ENCODE results near the gene TPM4.
"Not testable (repeated sequence)": the region's sequence is repeated elsewhere in the genome, so short reads cannot be mapped to it uniquely, and the experiment has no call there.

TPM4 gene

GRCh38 chr19:16076154-16076957, at the start of gene TPM4:
TSS of gene TPM4 (plus strand) at chr19:16076495. CDS start at chr19:16076566, 71 bp downstream.
- DNase-seq: peak; percentile 81

- no peak for DNase-seq
Measured at GRCh38 chr19:16026756-16027155, 49.5 kb upstream of the TPM4 start.

- no peak for DNase-seq
Measured at GRCh38 chr19:16027528-16027927, 48.8 kb upstream of the TPM4 start.

GRCh38 chr19:16030155-16030554, 46.1 kb upstream of the TPM4 start:
- not testable (repeated sequence) for DNase-seq

DNA sequence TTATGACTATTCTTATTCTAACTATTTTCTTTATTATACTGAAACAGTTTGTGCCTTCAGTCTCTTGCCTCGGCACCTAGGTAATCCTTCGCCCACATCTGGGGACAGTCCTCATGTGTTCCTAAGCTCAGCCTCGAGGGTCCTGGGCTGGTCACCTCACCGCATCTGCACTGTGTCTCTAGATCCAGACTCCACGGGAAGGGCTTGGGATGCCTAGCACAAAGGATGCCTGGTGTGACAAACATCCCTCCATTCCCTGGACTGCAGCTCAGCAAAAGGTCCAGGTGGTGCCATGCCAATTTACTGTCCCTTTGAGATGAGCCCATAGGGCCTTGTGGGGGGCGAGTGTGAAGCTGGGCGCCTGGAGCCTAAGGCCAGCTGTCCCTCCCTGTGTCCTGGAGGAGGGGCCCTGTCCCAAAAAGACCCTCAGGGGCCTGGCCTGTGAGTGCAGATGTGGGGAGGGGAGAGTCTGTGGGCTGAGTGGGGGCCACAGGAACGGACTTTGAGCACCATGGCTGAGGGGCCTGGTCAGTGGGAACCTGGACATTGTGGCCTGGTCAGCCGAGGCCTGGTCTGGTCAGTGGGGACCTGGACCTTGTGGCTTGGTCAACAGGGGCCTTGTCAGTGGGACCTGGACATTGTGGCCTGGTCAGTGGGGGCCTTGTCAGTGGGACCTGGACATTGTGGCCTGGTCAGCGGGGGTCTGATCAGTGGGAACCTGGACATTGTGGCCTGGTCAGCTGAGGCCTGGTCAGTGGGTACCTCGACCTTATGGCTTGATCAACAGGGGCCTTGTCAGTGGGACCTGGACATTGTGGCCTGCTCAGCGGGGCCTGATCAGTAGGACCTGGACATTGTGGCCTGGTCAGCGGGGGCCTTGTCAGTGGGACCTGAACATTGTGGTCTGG, 45.1 kb upstream of the TPM4 start:
- DNase-seq: no peak

- no peak for DNase-seq
Measured at GRCh38 chr19:16031872-16032200, 44.5 kb upstream of the TPM4 start.

DNA sequence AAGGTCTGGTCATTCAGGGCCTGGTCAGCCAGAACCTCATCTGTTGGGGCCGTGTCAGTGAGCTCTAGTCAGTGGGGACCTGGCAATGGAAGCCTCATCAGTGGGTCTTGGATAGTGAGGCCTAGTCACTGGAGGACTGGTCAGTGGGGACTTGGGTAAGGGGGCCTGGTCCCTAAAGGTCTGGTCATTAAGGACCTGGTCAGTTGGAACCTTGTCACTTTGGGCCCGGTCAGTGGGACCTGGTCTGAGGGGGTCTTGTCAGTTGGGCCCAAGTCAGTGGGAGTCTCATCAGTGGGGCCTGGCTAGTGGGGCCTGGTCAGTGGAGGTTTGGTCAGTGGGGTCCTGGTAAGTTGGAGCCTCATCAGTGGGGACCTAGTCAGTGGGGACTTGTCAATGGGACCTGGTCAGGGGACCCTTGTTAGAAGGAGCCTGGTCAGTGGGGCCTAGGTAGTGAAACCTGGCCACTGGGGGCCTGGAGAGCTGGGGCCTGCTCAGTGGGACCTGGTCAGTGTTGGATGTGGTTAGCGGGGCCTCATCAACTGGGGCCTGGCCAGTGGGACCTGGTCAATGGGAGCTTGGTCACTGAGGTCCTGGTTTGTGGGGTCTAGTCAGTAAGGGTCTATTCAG, 43.7 kb upstream of the TPM4 start:
- no peak for DNase-seq

- DNase-seq: no peak
Measured at GRCh38 chr19:16033136-16033530, 43.2 kb upstream of the TPM4 start.

GRCh38 chr19:16033721-16034120, 42.6 kb upstream of the TPM4 start:
- DNase-seq: no peak

- DNase-seq: no peak
Measured at GRCh38 chr19:16034180-16034579, 42.1 kb upstream of the TPM4 start.

DNA sequence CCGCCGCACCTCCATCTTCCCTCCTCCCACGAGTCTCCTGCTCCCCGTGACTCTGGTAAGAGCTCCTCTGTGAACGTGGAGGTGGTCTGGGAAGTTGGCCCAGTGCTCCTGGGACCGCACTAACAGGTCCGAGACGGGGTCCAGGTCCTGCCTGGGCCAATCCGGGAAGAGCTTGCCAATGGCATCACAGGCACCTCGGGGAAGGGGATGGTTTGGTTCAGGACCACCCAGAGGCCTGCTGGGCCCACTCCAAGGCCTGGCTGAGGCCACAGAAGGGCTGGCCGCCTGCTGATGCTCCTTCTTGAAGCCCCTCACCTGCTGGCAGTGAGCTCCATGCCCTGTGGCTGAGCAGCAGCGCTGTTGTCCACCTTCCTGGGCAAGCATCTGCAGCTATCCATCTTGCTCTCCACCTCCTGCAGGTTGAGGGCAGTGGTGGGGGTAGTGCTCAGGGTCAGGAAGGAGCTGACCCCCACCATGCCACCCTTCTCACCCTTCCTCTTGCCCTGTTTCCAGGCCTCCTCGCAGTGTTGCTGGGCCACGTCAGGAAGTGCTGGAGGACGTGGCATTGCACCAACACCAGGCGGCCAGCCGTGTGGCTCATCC, 41.2 kb upstream of the TPM4 start:
- DNase-seq: no peak

- DNase-seq: no peak
Measured at GRCh38 chr19:16035601-16036297, 40.5 kb upstream of the TPM4 start.

- DNase-seq: no peak
Measured at GRCh38 chr19:16036397-16036925, 39.8 kb upstream of the TPM4 start.

- no peak for DNase-seq
Measured at GRCh38 chr19:16036941-16037340, 39.4 kb upstream of the TPM4 start.

DNA sequence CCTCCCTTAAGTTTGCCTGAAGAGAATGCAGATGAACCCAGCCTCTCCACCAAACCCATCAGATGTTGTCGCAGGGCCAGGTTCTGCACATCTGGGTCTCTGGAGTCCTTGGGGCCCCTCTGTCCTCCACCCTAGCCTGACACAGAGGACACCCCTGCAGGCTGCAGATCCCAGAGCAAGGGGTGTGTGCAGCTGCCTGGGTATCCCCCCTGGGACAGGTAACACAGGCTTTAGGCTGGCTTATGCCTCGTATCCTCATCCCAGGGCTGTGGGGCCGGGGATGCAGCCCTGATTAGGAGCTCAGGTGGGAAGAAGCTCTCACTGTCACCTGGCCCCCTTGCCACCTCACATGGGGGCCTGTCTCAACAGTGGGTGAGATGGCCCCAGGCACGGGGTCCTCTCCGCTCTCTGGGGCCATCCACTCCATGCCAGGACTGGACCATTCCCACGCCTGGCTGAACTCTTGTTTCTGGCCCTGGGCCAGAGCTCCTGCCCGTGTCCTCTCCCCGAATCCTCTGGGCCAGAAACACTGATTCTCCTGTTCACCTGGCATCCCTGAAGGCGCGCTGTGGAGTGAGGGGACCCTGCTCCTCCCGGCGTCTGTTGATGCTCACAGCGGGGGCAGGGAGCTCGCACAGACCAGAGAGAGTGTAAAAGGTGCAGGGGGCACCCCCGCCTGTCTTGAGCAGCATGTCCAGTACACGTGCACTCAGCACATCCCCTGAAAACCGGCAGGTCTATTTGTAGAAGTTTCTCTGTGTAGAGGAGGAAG, 38.7 kb upstream of the TPM4 start:
- no peak for DNase-seq

GRCh38 chr19:16038196-16038695, 38.0 kb upstream of the TPM4 start:
- no peak for DNase-seq

- DNase-seq: no peak
Measured at GRCh38 chr19:16039081-16039480, 37.2 kb upstream of the TPM4 start.

- DNase-seq: no peak
Measured at GRCh38 chr19:16039545-16039944, 36.8 kb upstream of the TPM4 start.

- no peak for DNase-seq
Measured at GRCh38 chr19:16040642-16041041, 35.7 kb upstream of the TPM4 start.

DNA sequence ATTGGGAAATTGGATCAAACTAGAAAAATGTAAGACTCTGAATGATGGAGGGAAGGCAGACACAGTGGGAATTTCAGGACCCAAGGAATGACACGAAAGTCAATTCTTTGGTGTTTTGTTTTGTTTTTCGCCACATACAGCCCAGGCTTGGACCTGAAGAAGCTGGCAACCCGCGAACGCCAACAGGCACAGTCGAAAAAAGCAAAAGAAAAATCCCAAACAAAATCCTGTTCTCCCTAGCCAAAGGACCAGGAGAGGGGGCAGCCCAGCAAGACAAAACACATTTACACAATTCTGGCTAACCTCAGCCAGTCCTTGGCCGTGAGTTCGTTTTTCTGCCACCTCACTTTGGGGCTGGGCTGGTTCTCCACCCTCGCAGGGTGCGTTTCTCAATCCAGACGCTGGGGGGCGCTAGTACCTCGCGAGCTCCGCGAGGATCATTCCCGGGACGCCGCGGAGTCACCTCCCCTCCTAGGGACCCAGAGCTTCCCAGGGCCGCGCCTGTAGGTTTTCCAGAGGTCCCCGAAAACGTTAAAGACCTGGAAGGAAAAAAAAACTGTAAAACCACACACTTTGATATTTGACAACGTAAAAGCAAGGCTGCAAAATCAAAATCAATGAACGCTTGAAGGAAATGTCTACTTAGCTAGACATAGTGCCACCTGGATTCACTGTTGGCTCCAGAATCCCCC, 34.9 kb upstream of the TPM4 start:
- DNase-seq: peak; percentile 65

DNA sequence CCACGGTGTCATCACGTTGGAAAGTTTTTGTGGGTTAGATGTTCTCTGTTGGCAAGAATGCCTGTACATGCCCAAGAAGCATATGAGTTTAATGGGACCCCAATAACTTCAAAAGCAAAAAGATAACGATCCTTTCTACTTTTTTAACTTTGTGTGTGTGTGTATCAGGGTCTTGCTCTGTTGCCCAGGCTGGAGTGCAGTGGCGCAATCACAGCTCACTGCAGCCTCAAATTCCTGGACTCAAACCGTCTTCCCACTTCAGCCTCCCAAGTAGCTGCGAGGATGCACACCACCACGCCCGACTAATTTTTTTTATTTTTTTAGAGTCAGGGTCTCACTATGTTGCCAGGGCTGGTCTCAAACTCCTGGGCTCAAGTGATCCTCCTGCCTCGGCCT, 34.3 kb upstream of the TPM4 start:
- DNase-seq: no peak

Measured in NCI-H146 (cell line).